HG03175 (cell line): ENCODE data around the gene EGFL8.
"Not testable (repeated sequence)": the region's sequence is repeated elsewhere in the genome, so short reads cannot be mapped to it uniquely, and the experiment has no call there.

Source experiments
- ATAC-seq: cut with Tn5 transposase; IDR thresholded peaks from one replicate; pipeline ENCODE4 v1.9.1; 2021; ENCODE audit warnings: mild to moderate bottlenecking, moderate library complexity; ENCODE audit not compliant: unreplicated experiment

The EGFL8 gene

DNA sequence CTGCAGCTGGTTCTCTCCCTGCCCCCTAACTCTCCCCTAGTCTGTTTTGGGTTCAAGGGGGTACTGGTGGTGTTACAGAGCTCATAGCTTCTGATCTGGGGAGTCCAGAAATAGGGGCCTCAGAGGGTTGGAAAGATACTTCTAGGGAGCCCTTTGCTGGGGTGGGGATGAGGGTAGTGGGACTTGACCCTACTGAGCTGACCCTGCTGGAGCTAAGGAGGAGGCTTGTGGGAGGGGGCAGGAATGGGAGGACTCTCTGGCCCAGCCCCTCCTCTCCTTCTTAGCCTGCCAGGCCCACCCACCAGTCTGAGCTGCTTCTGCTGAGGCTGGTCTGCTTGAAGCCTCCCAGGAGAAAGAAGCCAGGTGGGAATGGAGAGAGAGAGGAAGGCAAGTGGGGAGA lies at the start of gene EGFL8:
Gene EGFL8 (plus strand): TSS at position 301 of the 400 bp plus-strand sequence. CDS start 1,571 bp downstream, outside the sequence.
- no peak for ATAC-seq

- no peak for ATAC-seq
These were observed 49.6 kb upstream of the EGFL8 start for GRCh38 chr6:32114796-32115195.

GRCh38 chr6:32115623-32116022 lies 48.8 kb upstream of the EGFL8 start:
- no peak for ATAC-seq

- no peak for ATAC-seq
These were observed 47.7 kb upstream of the EGFL8 start for GRCh38 chr6:32116674-32117073.

- ATAC-seq, result no peak
These were observed 46.9 kb upstream of the EGFL8 start for GRCh38 chr6:32117461-32117860.

- ATAC-seq, result peak; percentile 51
These were observed 45.4 kb upstream of the EGFL8 start for GRCh38 chr6:32118782-32119628.

GRCh38 chr6:32120573-32121059 lies 43.8 kb upstream of the EGFL8 start:
- ATAC-seq, result no peak

GRCh38 chr6:32123681-32124080 lies 40.7 kb upstream of the EGFL8 start:
- ATAC-seq, result no peak

DNA sequence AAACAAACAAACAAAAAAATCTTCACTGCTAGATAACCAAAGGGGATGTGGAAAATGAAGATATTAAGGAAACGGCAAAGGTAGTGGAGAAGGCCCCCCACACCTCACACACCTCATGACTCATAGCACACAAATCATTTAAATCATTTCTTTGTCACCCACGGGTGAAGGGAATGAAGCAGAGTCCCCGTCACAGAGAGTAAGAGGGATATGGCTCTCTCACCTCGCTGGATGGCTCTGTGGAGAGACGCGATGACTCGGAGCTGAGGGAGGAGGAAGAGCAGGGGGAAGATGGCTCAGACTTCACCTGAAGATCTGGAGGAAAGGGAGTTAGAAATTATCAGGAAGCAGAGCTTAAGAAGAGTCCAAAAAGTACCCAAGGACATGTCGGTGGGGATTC lies 37.5 kb upstream of the EGFL8 start:
- ATAC-seq, result no peak

GRCh38 chr6:32127409-32127716 lies 37.0 kb upstream of the EGFL8 start:
- no peak for ATAC-seq

GRCh38 chr6:32127717-32128592 lies 36.4 kb upstream of the EGFL8 start, which contains the start of gene ATF6B:
ATF6B (minus strand) TSS chr6:32128246; CDS start chr6:32128207, 39 bp downstream.
- ATAC-seq, result peak; percentile 92

DNA sequence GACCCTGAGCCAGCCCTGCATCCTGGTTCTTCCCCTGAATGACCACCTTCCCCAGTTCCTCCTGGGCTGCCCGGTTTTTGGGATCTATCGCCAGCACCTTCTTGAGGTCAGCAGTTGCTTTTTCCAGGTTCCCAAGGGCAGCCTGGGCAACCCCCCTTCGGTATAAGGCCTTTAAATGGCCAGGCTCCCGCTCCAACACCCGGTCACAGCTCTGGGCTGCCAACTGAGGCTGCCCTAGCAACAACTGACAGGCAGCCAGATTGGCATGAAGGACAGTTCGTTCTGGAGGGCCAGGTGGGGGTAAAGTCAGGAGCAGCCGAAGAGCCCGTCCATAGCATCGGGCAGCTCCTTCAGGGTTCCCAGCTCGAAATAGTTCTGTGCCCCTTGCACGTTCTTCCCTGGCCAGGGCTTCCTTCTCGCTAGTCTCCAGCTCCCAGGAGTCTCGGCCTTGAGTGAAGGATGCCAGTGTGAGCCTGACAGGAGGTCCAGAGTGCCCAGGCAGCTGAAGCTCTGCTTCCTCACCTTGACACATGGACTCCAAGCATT lies 35.6 kb upstream of the EGFL8 start:
- ATAC-seq, result no peak

DNA sequence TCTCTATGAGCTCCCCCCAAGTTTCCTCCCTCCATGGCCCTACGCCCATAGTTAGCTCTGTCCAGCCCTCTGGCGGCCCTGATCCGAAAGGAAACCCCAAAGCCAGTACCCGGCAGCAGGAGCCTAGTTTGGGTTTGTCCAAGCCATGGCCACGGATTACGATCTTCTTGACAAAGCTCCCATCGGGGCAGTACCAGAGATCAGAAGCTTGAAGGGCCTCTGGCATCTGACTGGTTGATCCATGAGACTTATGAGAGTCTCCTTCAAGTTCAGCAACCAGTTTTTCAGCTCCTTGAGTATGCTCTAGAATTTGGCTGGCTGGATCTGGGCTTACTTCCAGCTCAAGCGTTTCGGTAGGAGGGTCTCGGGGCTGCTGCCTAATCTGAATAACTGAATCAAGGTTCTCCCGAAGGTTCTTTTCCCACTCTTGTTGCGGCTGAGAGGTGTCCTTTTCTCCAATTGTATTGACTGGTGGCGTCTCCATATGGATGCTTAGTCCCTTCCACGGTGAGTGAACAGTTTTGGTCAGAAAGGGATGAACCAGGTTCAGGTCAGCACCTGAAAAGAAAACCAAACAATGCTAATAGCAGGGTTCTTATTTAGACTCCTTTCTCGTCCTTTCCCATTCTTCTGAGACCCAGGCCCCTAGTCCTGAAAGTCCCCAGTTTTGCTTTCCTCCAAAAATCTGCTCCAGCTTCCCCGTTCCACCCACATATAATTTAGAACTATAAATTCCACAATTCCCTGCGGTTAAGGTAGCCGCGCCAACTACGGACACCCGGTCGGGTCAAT lies 34.9 kb upstream of the EGFL8 start:
- ATAC-seq, result no peak

DNA sequence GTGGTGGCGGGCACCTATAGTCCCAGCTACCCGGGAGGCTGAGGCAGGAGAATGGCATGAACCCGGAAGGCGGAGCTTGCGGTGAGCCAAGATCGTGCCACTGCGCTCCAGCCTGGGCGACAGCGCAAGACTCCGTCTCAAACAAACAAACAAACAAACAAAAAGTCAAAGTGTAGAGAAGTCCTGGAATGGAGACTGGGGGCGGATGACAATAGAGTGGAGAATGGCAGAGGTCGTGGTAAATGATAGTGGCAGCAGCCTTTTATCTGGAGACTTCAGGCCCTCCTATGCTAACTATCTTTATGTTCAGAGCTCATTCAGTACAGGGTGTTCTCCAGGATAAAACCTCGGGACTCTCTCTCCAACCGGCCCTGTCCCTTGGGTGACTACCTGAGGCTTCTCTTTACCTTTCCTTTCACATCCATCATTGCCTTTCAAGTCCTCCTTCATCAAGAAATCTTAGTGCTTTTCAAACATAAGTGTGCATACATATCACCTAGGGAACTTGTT lies 32.9 kb upstream of the EGFL8 start:
- no peak for ATAC-seq

DNA sequence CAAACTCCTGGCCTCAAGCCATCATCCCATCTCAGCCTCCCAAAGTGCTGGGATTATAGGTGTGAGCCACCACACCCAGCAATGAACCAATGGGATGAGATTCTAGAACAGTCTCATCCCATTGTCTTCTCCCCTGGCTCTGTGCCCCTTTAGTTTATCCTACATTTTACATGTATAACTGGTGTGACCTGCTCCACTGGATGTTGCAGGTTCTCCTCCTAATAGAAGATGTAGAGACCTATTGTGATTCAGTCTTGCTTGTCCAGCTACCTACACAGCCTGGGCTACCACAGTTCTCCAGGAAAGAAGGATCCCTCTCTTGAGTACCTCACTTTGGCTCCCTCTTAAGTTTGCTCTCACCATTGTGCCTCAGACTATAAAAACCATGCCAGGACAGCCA lies 32.3 kb upstream of the EGFL8 start:
- ATAC-seq, result no peak

GRCh38 chr6:32133786-32134185 lies 30.6 kb upstream of the EGFL8 start:
- ATAC-seq, result no peak

DNA sequence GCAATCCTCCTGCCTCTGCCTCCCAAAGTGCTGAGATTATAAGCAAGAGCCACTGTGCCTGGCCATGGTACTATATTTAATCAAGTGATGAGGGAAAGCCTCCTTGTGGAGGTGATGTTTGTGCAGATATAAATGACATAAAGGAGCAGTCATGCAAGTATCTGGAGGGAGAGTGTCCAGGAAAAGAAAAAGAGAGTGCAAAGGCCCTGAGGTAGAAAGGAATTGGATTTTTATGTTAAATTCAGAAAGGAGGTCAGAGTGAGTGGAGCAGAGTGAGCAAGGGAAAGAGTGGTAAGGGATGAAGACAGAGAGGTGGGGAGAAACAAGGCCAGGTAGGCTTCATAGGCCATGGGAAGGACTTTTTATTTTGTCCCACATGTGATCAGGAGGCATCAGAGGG lies 26.9 kb upstream of the EGFL8 start:
- ATAC-seq, result no peak

GRCh38 chr6:32139590-32139989 lies 24.8 kb upstream of the EGFL8 start:
- ATAC-seq, result no peak

GRCh38 chr6:32140420-32141046 lies 23.9 kb upstream of the EGFL8 start:
- ATAC-seq, result no peak

GRCh38 chr6:32144238-32144637 lies 20.2 kb upstream of the EGFL8 start:
- not testable (repeated sequence) for ATAC-seq
